ENCODE results near the gene XBP1.

GRCh38 chr22:28831140-28832072 is 31.0 kb upstream of the XBP1 start:
- TF ChIP-seq POLR2A (IDR thresholded peaks at IDR 0.05; ENCODE audit: low read depth, low read length) (no peak), POLR2AphosphoS5 (IDR thresholded peaks at IDR 0.05; ENCODE audit: low read depth, low read length) (no peak)

Measured in GM12892 (cell line).